Fibroblast of skin of abdomen (primary cell): ENCODE measurements around the gene COL6A1.
"Not testable (repeated sequence)": the region's sequence is repeated elsewhere in the genome, so short reads cannot be mapped to it uniquely, and the experiment has no call there.

Experiments
- DNase-seq: peaks from one replicate; pipeline ENCODE4 v3.0.0-alpha.2; 2013

Gene COL6A1

GRCh38 chr21:45994759-45995685 is 13.5 kb downstream of the COL6A1 start:
- DNase-seq, result no peak

GRCh38 chr21:45995686-45996179 is 14.2 kb downstream of the COL6A1 start:
- no peak for DNase-seq

GRCh38 chr21:45996311-45997204 is 15.0 kb downstream of the COL6A1 start:
- DNase-seq, result no peak

GRCh38 chr21:45997205-45997494 is 15.6 kb downstream of the COL6A1 start:
- DNase-seq, result no peak

- DNase-seq, result no peak
These were observed 16.1 kb downstream of the COL6A1 start for GRCh38 chr21:45997495-45998275.

GRCh38 chr21:45998276-45998701 is 16.7 kb downstream of the COL6A1 start:
- DNase-seq, result no peak

- no peak for DNase-seq
These were observed 17.5 kb downstream of the COL6A1 start for GRCh38 chr21:45998871-45999580.

- DNase-seq, result no peak
These were observed 18.1 kb downstream of the COL6A1 start for GRCh38 chr21:45999581-46000181.

GRCh38 chr21:46000182-46000730 is 18.7 kb downstream of the COL6A1 start:
- no peak for DNase-seq

- no peak for DNase-seq
These were observed 19.4 kb downstream of the COL6A1 start for GRCh38 chr21:46000731-46001641.

GRCh38 chr21:46001821-46002681 is 20.5 kb downstream of the COL6A1 start:
- no peak for DNase-seq

- DNase-seq, result no peak
These were observed 21.4 kb downstream of the COL6A1 start for GRCh38 chr21:46002841-46003574.

GRCh38 chr21:46003575-46004007 is 22.0 kb downstream of the COL6A1 start:
- no peak for DNase-seq

- DNase-seq, result no peak
These were observed 22.7 kb downstream of the COL6A1 start for GRCh38 chr21:46004168-46004861.

- DNase-seq, result no peak
These were observed 23.5 kb downstream of the COL6A1 start for GRCh38 chr21:46005081-46005480.

GRCh38 chr21:46005481-46005881 is 23.9 kb downstream of the COL6A1 start:
- no peak for DNase-seq

- DNase-seq, result not testable (repeated sequence)
These were observed 24.4 kb downstream of the COL6A1 start for GRCh38 chr21:46005894-46006546.
